ENCODE measurements around the gene MYRFL. TPM values are rescaled to one million over a fixed set of nuclear protein-coding genes. Genes with fewer than 3 reads are reported as not detected.
"Not testable (repeated sequence)": the region's sequence is repeated elsewhere in the genome, so short reads cannot be mapped to it uniquely, and the experiment has no call there.

Gene MYRFL
- not detected in 2 replicates for total RNA-seq

DNA sequence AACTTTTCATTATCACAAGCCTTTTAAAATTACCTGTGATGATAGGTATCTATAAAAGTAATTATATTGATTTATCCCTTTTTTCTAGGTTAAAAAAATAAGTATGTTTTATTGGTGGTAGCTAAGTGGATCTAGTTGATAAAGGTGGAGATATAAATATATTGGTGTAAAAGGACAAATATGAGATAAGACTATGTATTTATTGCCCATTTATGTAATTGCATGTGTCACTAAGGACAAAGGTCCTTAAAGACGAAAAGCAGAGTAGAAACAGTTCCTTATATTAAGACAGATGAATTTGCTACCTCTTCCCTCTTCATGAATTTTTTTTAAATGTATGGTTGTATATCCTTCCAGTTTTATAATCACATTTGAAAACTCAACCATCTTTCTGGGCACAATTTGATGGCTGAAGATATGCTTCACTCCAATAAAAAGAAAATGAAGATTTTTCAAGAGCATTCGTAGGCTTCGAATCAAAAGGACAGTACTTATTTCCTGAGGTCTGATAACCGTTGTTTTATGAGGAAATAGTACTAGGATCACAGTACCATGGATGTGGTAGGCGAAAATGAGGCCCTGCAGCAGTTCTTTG, at the start of gene MYRFL:
TSS of gene MYRFL (plus strand) at position 262 of the 595 bp plus-strand sequence. CDS start at position 553, 291 bp downstream.
- intact Hi-C loops (cut with micrococcal nuclease): no loop called here

- intact Hi-C loops (cut with micrococcal nuclease): no loop called here
These were observed 45.1 kb upstream of the MYRFL start for GRCh38 chr12:69779928-69780327.

DNA sequence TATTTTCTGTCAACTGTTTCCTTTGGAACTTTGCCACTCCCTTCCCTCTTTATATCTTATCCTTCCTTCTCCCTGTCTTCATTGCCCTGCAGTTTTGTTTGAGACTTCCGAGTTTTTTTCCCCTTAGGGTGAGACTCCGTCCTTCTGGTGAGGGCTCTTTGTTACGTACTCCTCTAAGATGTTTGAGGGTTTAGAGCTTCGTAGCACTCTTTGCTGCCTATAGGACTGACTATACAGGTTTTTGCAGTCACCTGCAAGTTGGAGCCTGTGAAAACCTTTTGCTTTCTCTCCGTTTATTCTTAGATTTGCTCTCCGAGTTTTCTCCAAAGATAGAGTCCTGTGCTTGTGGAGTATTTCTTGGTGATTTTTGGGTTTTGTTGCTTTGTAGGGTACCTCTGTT, 41.7 kb upstream of the MYRFL start:
- intact Hi-C loops (cut with micrococcal nuclease): no loop called here

DNA sequence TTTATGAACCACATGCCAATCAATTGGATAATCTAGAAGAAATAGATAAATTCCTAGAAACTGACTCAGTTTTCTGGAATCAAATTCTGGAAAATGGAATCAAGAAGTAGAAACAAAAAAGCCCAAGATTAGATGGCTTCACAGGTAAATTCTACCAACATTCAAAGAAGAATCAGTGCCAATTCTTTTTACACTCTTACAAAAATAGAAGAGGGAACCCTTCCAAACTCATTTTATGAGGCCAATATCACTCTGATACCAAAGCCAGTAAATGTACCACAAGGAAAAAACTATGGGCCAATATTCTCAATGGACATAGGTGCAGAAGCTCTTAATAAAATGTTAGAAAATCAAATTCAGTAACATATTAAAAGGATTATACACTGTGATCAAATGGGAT, 35.7 kb upstream of the MYRFL start:
- intact Hi-C loops (cut with micrococcal nuclease): no loop called here

- intact Hi-C loops (cut with micrococcal nuclease): no loop called here
These were observed 32.5 kb upstream of the MYRFL start for GRCh38 chr12:69792533-69792932.

GRCh38 chr12:69807101-69807897, 17.7 kb upstream of the MYRFL start:
- intact Hi-C loops (cut with micrococcal nuclease): not testable (repeated sequence)

GRCh38 chr12:69810870-69811498, 14.0 kb upstream of the MYRFL start:
- intact Hi-C loops (cut with micrococcal nuclease): no loop called here

DNA sequence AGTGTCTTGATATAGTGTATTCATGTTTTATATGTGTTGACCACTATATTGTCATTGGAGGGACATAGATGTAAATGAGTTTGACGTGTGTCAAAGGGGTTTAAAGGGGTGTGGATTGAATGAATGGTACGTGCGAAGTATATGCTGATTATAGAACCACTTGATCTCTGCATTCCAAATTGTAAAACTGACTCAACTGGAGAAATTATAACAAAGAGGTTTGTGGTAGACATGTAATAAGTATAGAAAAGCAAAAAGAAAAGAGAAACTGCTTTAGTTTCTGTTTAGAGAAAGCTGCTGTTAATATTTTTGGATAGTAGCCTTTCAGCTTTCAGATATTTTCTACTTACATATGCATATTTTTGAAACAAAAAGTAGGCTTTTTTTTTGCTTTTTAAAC, 8.9 kb upstream of the MYRFL start:
- intact Hi-C loops (cut with micrococcal nuclease): no loop called here

DNA sequence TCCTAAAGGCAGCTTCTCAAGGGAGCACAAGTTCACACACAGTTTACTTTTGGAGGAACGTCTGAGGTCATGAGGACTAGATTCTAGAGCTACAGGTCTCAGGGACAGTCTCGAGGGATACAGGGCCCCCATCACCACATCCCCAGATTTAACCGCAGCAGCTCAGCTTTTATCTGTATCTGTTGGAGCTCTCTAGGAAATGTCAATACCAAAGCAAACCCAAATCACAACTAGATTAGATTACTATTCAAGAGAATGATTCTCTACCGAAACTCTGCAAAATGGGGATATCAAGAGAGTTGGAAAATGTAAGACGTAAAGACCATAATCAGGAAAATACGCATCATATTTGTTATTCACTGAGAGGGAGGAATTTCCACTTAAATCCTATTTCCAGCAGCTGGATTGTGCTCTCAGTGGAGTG, 4.0 kb upstream of the MYRFL start:
- intact Hi-C loops (cut with micrococcal nuclease): no loop called here

DNA sequence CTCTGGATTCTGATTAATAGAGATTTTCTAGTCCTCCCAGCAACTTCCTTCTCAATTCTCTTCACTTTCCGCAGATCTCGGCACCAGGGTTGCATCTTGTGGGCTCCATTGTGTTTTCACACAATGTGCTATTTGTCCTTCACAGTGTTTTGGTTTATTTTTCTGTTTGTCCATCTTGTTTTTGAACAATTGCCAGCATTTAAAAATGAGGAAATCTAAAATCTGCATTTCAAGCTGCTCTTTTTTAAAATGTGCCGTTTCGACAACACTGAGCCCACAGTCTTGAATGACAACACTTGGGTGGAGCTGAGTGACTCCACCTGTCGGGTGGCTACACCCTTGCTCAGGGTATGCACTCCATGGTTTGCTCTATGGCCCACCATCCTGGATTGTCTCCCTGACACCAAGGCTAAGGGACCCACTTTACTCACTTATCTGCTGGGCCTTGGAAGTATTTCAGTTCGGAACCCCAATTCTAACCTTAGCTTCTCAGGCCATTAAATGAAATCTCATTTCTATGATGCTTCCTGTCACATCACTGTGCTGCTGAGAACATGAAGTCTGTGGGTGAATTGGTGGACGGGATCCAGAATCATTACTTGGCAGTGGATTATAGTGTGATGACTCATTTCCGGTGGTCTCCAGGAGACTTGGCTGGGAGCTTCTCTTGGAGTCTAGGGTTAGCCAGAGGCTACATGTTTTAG, 3.4 kb upstream of the MYRFL start:
- intact Hi-C loops (cut with micrococcal nuclease): no loop called here

DNA sequence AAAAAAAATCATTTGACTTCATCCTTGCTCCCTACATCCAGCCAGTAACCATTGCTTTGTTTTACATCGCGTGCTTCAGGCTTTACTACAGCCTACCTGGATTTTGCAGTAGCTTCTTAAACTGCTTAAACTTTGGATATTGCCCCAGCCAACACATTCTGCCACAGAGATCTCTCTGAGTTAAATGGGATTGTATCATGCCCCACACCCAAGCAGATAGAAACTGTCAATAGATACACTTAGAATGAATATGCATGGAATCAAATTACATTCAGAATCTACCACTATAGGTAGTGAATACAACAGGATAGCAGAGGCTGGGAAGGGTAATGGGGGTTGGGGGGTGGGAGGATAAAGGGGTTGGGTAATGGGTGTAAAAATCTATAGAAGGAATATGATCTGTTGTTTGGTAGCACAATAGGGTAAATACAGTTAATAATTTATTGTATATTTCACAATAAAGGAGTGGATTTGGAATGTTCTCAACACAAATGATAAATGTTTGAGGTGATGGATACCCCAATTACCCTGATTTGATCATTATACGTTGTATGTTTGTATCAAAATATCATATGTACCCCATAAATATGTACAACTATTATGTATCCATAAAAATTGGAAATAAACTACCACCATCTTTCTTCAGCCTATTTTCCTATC, 2.7 kb upstream of the MYRFL start:
- intact Hi-C loops (cut with micrococcal nuclease): no loop called here

- intact Hi-C loops (cut with micrococcal nuclease): no loop called here
These were observed 999 bp upstream of the MYRFL start for GRCh38 chr12:69824028-69824427.

- intact Hi-C loops (cut with micrococcal nuclease): no loop called here
These were observed 3.9 kb downstream of the MYRFL start for GRCh38 chr12:69828897-69829296.

DNA sequence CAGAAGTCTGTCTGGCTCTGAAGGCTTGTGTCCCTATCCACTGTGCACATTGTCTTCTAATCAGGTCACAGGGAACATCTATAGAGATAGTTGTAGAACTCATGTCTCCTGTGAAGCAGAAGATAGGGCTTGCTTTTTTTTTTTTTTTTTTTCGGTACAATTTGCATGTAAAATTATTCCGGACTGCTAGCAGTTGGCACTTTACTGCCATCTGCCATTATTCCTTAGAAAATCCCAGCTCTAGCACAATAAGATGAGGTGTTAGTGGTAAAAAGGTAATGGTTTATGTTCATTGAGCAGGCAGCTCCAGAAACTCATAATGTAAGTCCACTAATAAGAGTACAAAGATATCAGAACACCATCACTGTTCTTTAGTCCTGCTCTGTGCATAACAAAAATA, 8.7 kb downstream of the MYRFL start:
- intact Hi-C loops (cut with micrococcal nuclease): no loop called here

DNA sequence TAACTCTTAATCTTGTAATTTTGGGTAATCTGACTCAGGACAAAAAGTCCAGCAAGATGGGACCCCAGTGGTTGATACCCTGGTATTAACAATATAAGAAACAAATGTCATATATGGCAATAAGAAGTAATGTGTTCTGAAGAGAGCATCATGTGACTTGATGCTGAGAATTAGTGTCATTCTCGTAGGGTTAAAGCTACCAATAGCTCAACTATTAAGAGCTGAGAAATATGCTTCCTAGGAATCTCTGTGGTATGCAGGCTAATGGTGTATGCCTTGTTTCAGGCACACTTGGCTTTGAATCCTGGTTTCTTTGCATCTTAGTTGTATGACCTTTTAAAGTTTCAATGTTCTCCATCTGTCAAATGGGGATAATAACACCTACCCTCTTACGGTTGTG, 9.1 kb downstream of the MYRFL start:
- intact Hi-C loops (cut with micrococcal nuclease): no loop called here

DNA sequence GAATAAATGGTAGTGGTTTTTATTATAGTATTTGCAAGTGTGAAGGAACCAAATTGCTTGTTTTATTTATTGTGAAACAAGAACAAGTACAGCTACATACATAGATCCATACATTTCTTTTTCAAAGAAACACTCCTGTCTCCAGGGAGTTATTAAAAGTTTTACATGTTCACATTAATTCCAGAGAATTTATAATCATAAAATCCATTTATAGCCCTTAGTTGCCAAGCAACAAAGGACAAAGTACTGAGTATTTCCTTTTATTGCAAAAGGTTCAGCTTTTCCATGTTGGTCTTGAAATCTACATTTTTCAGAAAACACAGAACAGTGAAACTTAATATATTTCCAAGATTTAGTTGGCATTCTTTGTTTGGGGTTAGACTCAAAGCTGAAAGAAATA, 9.5 kb downstream of the MYRFL start:
- intact Hi-C loops (cut with micrococcal nuclease): no loop called here

- intact Hi-C loops (cut with micrococcal nuclease): no loop called here
These were observed 10.1 kb downstream of the MYRFL start for GRCh38 chr12:69835081-69835480.

DNA sequence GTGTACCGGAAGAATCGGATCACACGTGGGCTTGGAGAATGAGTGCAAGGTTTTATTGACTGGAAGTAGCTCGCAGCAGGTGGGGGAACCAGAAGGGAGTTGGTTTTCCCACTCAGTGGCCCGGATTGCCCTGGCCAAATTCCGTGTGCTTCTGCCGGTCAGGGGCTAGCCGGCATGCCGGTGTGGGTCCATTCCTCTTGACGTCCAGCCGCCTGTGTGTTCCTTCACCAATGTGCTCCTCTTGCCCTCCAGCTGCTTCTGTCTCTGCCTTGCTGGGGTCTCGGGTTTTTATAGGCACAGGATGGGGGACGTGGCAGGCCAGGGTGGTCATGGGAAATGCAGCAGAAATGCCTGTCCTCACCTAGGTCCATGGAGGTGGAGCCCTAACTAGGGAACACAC, 11.0 kb downstream of the MYRFL start:
- intact Hi-C loops (cut with micrococcal nuclease): no loop called here

DNA sequence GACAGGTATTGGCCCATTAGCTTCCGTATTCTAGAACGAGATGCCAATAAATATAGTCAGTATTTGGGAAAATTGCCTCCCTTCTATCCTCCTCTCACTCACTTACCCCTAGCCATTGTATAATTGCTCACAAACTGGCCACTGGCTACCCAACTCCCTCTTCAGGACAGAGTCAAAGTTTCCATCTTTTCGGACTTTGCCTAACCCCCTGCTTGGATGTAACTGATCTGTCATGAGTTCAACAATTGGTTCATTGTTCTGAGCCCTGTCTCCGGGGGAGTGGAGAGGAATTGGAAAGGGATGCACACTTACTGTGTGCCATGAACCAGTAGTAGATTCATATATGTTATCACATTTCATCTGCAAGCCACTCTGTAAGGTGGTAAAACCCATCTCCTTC, 12.2 kb downstream of the MYRFL start:
- intact Hi-C loops (cut with micrococcal nuclease): no loop called here

- intact Hi-C loops (cut with micrococcal nuclease): no loop called here
These were observed 12.8 kb downstream of the MYRFL start for GRCh38 chr12:69837657-69838415.

- intact Hi-C loops (cut with micrococcal nuclease): no loop called here
These were observed 15.7 kb downstream of the MYRFL start for GRCh38 chr12:69840727-69841126.

Measured in T-helper 2 cell treated with Interferon-gamma antibody and Interleukin-4, amounts not matched to agents 100 ng/mL and 5 ng/mL, for 36 hours (primary cell).